ENCODE results near the gene PDIA2.
"Not testable (repeated sequence)": the region's sequence is repeated elsewhere in the genome, so short reads cannot be mapped to it uniquely, and the experiment has no call there.

The PDIA2 gene, protein sequence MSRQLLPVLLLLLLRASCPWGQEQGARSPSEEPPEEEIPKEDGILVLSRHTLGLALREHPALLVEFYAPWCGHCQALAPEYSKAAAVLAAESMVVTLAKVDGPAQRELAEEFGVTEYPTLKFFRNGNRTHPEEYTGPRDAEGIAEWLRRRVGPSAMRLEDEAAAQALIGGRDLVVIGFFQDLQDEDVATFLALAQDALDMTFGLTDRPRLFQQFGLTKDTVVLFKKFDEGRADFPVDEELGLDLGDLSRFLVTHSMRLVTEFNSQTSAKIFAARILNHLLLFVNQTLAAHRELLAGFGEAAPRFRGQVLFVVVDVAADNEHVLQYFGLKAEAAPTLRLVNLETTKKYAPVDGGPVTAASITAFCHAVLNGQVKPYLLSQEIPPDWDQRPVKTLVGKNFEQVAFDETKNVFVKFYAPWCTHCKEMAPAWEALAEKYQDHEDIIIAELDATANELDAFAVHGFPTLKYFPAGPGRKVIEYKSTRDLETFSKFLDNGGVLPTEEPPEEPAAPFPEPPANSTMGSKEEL

GRCh38 chr16:283033-283805, at the start of gene PDIA2:
Gene PDIA2 (plus strand): TSS chr16:283164. CDS start chr16:283170, 6 bp downstream.
- no peak for DNase-seq (ENCODE audit: low spot score)

DNA sequence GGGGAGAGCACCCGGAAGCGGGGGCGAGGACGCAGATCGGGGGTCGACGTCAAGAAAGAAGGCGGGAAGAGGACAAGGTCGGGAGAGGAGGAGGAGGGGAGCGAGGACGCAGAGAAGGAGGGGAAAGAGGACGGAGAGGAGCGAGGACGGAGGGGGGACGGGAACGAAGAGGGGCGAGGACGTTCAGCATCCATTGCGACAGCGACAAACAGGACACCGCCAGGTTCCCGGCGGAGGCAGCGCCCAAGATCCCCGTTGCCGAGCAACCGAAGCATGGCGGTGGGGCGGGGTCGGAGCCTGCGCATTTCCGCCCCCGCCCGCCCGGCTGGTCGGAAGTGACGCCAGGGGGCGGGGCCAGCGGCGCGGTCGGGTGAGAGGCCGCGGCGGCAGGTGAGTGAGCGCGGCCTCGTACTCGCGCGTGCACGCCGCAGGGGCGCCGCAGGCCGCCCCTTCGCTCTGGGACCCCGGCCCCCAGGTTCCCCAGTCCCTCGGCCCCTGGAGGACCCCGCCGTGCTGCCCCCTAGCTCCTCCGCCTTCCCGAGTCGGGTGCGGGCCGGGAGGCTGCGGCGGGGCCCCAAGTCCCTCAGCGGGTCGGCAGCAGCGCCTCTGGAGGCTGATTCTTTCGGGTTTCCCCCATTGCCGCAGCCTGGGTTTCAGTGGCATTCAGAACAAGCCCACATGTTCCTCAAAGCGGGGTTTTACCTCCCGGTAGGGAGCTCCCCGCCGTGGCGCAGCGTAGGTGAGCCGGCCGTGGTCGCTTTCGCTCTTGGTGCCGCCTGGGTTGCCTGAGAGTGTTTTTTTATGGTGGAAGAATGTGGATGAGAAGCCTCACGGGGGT, 48.3 kb upstream of the PDIA2 start, which contains the start of gene FAM234A:
Gene FAM234A, plus strand, starts transcription at position 354 of the 838 bp plus-strand sequence. CDS start 19,593 bp downstream, outside the sequence.
- peak; percentile 96 for DNase-seq (ENCODE audit: low spot score)

- DNase-seq (ENCODE audit: low spot score) = no peak
Measured at GRCh38 chr16:239948-240277, 43.1 kb upstream of the PDIA2 start.

GRCh38 chr16:240559-240958, 42.4 kb upstream of the PDIA2 start:
- no peak for DNase-seq (ENCODE audit: low spot score)

- DNase-seq (ENCODE audit: low spot score) = no peak
Measured at GRCh38 chr16:242281-242680, 40.7 kb upstream of the PDIA2 start.

GRCh38 chr16:243348-243747, 39.6 kb upstream of the PDIA2 start:
- DNase-seq (ENCODE audit: low spot score) = no peak

GRCh38 chr16:245105-245504, 37.9 kb upstream of the PDIA2 start:
- DNase-seq (ENCODE audit: low spot score) = no peak

DNA sequence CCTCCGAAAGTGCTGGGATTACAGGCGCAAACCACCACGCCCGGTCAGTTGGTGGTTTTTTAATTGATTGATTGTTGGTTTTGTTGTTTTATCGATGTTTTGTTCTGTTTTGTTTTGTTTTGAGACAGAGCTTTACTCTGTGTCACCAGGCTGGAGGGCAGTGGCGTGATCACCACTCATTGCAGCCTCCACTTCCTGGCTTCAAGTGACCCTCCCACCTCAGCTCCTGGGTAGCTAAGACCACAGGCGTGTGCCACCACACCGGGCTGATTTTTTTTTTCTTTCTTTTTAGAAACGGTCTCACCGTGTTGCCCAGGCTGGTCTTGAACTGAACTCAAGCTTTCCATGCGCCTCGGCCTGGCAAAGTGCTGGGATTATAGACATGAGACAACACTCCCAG, 35.9 kb upstream of the PDIA2 start:
- DNase-seq (ENCODE audit: low spot score) = no peak

DNA sequence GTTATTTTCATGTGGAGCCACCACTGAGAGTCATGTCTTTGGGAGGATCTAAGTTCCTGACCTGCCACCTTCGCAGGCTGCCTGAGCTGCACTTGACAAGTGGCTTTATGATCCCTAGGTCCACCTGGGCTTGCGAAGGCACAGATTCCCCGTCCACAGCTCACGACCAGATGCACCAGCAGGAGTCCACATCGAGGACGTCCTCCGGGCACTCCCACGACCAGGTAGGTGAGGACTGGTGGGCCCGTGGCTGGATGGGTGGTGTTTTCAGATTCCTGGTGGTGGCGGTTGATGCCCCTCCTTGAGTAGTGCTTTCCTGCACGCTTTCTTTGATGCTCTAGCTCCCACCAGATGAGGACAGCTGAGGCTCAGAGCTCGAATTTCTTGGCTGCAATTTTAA, 33.5 kb upstream of the PDIA2 start:
- DNase-seq (ENCODE audit: low spot score) = no peak

DNA sequence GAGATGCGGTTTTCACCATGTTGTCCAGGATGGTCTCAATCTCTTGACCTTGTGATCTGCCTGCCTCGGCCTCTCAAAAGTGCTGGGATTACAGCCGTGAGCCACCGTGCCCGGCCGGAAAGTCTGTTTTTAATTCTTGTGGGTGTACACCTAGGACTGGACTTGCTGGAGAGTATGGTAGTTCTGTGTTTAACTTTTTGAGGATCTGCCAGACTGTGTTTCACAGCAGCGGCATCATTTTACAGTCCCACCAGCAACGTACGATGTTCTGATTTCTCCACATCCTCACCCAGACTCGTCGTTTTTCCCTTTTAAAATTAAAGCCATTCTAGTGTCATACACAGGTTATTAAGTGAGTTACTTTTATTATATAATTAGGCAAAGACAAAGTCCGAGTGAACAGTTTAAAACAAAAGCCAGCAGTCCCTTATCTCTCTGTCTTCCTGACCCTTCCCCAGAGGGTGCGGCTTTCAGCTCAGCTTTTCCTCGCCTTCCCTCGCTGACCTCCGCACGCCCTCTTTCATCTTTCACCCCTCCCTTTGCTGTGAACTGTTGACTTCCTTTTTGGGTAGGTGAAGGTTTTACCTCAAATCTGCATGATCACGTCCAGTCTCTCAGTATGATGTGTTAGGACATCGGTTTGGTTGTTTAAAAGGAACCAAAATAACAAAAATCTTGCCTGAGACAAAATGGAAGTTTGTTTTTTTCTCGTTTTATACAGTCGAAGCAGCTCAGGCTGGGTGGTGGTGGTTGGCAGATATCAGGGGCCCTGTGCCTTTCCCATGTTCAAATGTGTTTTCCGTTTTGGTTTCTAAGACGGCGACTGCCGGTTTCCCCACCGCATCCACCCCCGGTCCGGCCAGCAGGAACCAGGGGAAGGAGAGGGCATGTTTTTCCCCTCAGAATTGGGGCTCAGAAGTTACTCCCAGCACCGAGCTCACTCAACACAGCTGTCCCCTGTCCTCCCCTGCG, 30.3 kb upstream of the PDIA2 start:
- no peak for DNase-seq (ENCODE audit: low spot score)

DNA sequence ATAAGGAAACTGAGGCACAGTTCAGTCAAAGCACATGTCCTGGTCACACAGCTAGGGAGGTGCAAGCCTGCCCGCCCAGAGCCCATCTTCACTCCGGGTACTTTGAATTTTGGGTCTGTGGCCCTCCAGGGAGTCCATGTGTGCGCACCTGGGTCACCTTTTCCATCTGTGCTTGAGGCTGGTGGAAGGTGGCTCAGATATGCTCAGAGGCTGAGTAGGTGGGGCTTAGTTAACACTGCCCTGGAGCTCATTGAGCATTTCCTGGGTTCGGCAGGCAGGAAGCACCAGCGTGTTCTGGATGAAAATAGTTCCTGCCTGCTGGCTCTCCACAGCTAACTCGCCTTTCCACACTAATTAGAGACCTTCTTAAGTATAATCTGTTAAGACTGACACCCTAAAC, 29.1 kb upstream of the PDIA2 start:
- DNase-seq (ENCODE audit: low spot score) = no peak

DNA sequence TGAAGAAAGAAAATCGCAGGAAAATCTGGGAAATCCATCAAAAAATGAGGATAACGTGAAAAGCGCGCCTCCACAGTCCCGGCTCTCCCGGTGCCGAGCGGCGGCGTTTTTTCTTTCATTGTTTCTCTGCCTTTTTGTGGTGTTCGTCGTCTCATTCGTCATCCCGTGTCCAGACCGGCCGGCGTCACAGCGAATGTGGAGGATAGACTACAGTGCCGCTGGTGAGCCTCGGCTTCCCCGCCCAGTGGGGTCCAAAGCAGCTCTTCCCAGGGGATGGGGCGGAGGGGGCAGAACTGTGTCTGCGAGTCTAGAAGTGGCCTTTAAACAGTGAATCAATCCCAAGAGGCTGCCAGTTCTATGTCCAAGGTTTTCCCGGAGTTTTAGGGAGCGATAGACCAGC, 28.5 kb upstream of the PDIA2 start:
- DNase-seq (ENCODE audit: low spot score) = no peak

- DNase-seq (ENCODE audit: low spot score) = no peak
Measured at GRCh38 chr16:255183-255582, 27.8 kb upstream of the PDIA2 start.

- DNase-seq (ENCODE audit: low spot score) = not testable (repeated sequence)
Measured at GRCh38 chr16:258091-258490, 24.9 kb upstream of the PDIA2 start.

DNA sequence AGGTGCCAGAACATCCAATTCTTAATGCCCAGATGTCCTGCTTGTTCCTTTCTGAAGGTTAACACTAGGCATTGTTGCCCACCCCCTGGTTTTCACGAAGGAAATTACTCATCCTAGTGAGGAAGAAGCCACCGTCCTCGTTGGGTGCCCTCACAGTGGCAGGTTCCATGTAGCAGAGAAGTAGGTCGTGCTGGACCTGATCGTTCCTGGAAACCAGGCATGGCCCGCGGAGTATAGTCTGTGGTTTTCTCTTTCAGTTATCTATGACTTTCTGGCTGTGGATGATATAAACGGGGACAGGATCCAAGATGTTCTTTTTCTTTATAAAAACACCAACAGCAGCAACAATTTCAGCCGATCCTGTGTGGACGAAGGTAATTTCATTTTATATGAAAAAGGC, 23.7 kb upstream of the PDIA2 start:
- no peak for DNase-seq (ENCODE audit: low spot score)

DNA sequence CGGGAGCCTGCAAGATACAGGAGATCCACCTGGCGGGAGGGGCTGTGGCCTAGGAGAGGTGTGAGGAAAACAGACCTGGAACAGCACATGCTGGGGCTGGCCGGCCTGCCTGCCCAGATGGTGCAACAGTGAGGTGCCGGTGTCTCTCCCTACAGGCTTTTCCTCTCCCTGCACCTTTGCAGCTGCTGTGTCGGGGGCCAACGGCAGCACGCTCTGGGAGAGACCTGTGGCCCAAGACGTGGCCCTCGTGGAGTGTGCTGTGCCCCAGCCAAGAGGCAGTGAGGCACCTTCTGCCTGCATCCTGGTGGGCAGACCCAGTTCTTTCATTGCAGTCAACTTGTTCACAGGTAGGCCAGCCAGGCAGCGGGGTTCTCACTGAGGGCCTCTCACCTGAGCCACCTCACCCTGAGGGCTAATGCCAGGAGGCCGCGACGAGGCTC, 23.1 kb upstream of the PDIA2 start:
- DNase-seq (ENCODE audit: low spot score) = no peak

- no peak for DNase-seq (ENCODE audit: low spot score)
Measured at GRCh38 chr16:260326-260725, 22.6 kb upstream of the PDIA2 start.

- DNase-seq (ENCODE audit: low spot score) = no peak
Measured at GRCh38 chr16:261031-261691, 21.8 kb upstream of the PDIA2 start.

DNA sequence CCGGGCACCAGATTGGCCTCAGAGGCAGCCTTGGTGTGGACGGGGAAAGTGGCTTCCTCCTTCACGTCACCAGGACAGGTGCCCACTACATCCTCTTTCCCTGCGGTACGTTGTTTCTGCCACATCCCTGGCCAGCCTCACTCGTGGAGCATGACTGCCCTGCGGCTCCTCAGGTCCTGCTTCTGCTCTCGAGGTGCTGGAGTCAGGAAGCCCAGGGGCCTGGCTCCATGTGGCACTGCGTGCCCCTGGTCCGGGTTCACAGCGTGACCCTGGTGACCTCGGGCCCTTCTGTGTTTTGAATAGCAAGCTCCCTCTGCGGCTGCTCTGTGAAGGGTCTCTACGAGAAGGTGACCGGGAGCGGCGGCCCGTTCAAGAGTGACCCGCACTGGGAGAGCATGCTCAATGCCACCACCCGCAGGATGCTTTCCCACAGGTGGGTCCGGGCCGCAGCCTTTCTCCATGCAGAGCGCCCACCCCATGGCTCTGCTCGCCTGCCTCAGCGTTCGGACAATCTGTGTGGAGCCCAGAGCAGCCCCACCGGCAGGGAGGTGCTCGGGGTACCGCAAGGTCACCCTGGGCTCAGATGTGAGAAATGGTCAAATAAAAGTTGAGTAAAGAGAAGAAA, 20.7 kb upstream of the PDIA2 start:
- no peak for DNase-seq (ENCODE audit: low spot score)

GRCh38 chr16:263182-263774, 19.7 kb upstream of the PDIA2 start:
- no peak for DNase-seq (ENCODE audit: low spot score)

All from LoVo (cell line).